GM23338 (cell line): ENCODE measurements around the gene CFDP1. TPM values are rescaled to one million over a fixed set of nuclear protein-coding genes. Genes with fewer than 3 reads are reported as not detected.
A peak's percentile ranks its signal among the peaks of the same experiment; 100 is the strongest.

Source experiments
- ATAC-seq: fragments of 200-7000 bp; cut with Tn5 transposase; 3 replicates; pipeline ENCODE4 v1.9.1; 2020
- DNase-seq: peaks from one replicate; pipeline ENCODE4 v3.0.0-alpha.2; 2015; ENCODE audit warnings: low spot score
- H2AFZ ChIP-seq: fragments of 200-600 bp; sonication (generic); 2 replicates; pipeline ENCODE4 v1.8.0; 2016; ENCODE audit warnings: antibody characterized with exemption, mild to moderate bottlenecking, moderate library complexity
- H3F3A ChIP-seq: fragments of 200-600 bp; sonication (generic); replicated peaks from 2 replicates; pipeline ENCODE4 v1.8.0; 2017; ENCODE audit warnings: antibody characterized with exemption, mixed run types, low read depth
- H3K27ac ChIP-seq: fragments of 200-600 bp; sonication (generic); 2 replicates; pipeline ENCODE4 v1.6.1; 2016; ENCODE audit warnings: low read depth
- H3K27me3 ChIP-seq: fragments of 200-600 bp; sonication (generic); 2 replicates; pipeline ENCODE4 v1.8.0; 2016; ENCODE audit warnings: mild to moderate bottlenecking, mixed run types, moderate library complexity; ENCODE audit not compliant: insufficient read depth
- H3K36me3 ChIP-seq: fragments of 200-600 bp; sonication (generic); 2 replicates; pipeline ENCODE4 v1.8.0; 2016; ENCODE audit warnings: mild to moderate bottlenecking; ENCODE audit not compliant: insufficient read depth
- H3K4me1 ChIP-seq: fragments of 200-600 bp; sonication (generic); 2 replicates; pipeline ENCODE4 v1.8.0; 2016; ENCODE audit warnings: mild to moderate bottlenecking, moderate library complexity; ENCODE audit not compliant: insufficient read depth
- H3K4me2 ChIP-seq: fragments of 200-600 bp; sonication (generic); 2 replicates; pipeline ENCODE4 v1.7.1; 2017; ENCODE audit warnings: mixed run types
- H3K4me3 ChIP-seq: fragments of 200-600 bp; sonication (generic); 2 replicates; pipeline ENCODE4 v1.6.1; 2016; ENCODE audit warnings: mixed run types
- H3K79me2 ChIP-seq: fragments of 200-600 bp; sonication (generic); replicated peaks from 2 replicates; pipeline ENCODE4 v1.8.0; 2017; ENCODE audit warnings: mild to moderate bottlenecking; ENCODE audit not compliant: insufficient read depth
- H3K9me2 ChIP-seq: fragments of 200-600 bp; sonication (generic); 2 replicates; pipeline ENCODE4 v1.8.0; 2017; ENCODE audit not compliant: insufficient read depth
- H4K20me1 ChIP-seq: fragments of 200-600 bp; sonication (generic); replicated peaks from 2 replicates; pipeline ENCODE4 v1.8.0; 2017; ENCODE audit warnings: mild to moderate bottlenecking; ENCODE audit not compliant: insufficient read depth
- H3K27ac Mint-ChIP-seq: 2 replicates; pipeline ENCODE4 v1.8.0; 2020; ENCODE audit warnings: inconsistent platforms, mild to moderate bottlenecking, moderate library complexity, mixed read lengths
- H3K27me3 Mint-ChIP-seq: 3 replicates; pipeline ENCODE4 v1.8.0; 2022; ENCODE audit warnings: low read depth, mild to moderate bottlenecking, moderate library complexity, mixed read lengths, inconsistent platforms; ENCODE audit not compliant: insufficient read depth, poor library complexity
- H3K36me3 Mint-ChIP-seq: 3 replicates; pipeline ENCODE4 v1.8.0; 2021; ENCODE audit warnings: low read depth, mild to moderate bottlenecking, inconsistent platforms, moderate library complexity, mixed read lengths
- H3K4me1 Mint-ChIP-seq: 3 replicates; pipeline ENCODE4 v1.8.0; 2020; ENCODE audit warnings: mild to moderate bottlenecking, inconsistent platforms, mixed read lengths
- H3K4me3 Mint-ChIP-seq: 3 replicates; pipeline ENCODE4 v1.8.0; 2021; ENCODE audit warnings: moderate library complexity, mild to moderate bottlenecking, inconsistent platforms, mixed read lengths
- H3K9me3 Mint-ChIP-seq: 3 replicates; pipeline ENCODE4 v1.8.0; 2020; ENCODE audit warnings: moderate library complexity, mild to moderate bottlenecking, inconsistent platforms, mixed read lengths
- CREB1 ChIP-seq: fragments of 250-450 bp; sonication (Bioruptor Pico); IDR thresholded peaks from 2 replicates; pipeline ENCODE4 v1.5.0; 2020; ENCODE audit warnings: low read depth, mild to moderate bottlenecking, moderate library complexity
- EZH2 ChIP-seq: fragments of 200-600 bp; sonication (generic); IDR thresholded peaks from one replicate; pipeline ENCODE4 v1.8.0; 2017; ENCODE audit warnings: antibody characterized with exemption, mild to moderate bottlenecking, low read depth; ENCODE audit not compliant: unreplicated experiment
- EZH2phosphoT487 ChIP-seq: fragments of 200-600 bp; sonication (generic); IDR thresholded peaks from one replicate; pipeline ENCODE4 v1.8.1; 2018; ENCODE audit warnings: antibody characterized with exemption; ENCODE audit not compliant: unreplicated experiment
- JUNB ChIP-seq: IDR thresholded peaks from one replicate; pipeline ENCODE4 v1.6.1; 2016; ENCODE audit warnings: antibody characterized with exemption; ENCODE audit not compliant: unreplicated experiment
- NANOG ChIP-seq: IDR thresholded peaks from 2 replicates; pipeline ENCODE4 v1.6.1; 2016; ENCODE audit warnings: antibody characterized with exemption, borderline replicate concordance
- POLR2AphosphoS5 ChIP-seq: IDR thresholded peaks from 2 replicates; pipeline ENCODE4 v1.6.1; 2016; ENCODE audit warnings: antibody characterized with exemption, low read depth
- REST ChIP-seq: IDR thresholded peaks from one replicate; pipeline ENCODE4 v1.6.1; 2018; ENCODE audit warnings: antibody characterized with exemption; ENCODE audit not compliant: unreplicated experiment
- STAT1 ChIP-seq: IDR thresholded peaks from one replicate; pipeline ENCODE4 v1.6.1; 2016; ENCODE audit warnings: antibody characterized with exemption; ENCODE audit not compliant: unreplicated experiment
- ZNF114 ChIP-seq: fragments of 250-450 bp; sonication (Bioruptor Pico); IDR thresholded peaks from 2 replicates; pipeline ENCODE4 v1.5.0; 2020; ENCODE audit warnings: mild to moderate bottlenecking, moderate library complexity
- ZNF331 ChIP-seq: fragments of 250-450 bp; sonication (Bioruptor Pico); IDR thresholded peaks from 2 replicates; pipeline ENCODE4 v1.5.0; 2020; ENCODE audit warnings: low read depth, mild to moderate bottlenecking, moderate library complexity
- polyA plus RNA-seq: library from polyadenylated mRNA; unstranded; fragments of >200 nt; fragmentation: Nextera tagmentation; extraction: Ambion mirVana; gene quantifications from 2 replicates; pipeline ENCODE4 v1.2.1, GENCODE V29; 2016
- total RNA-seq: library from RNA; depleted of rRNA; stranded (reverse); fragments of >200 nt; shearing (Covaris generic); gene quantifications from 2 replicates; pipeline ENCODE4 v1.2.3, GENCODE V29; 2014
- TF ChIP-seq, protein P1 (sequence below), 2 experiments: fragments of 200-600 bp in 1 of 2; sonication (generic) in 1 of 2; conservative IDR thresholded peaks; 2 replicates each; pipeline versions ENCODE4 v1.5.1 to v1.6.1; 2016 to 2017; ENCODE audit warnings: antibody characterized with exemption in 2 of 2, low read depth in 2 of 2, mild to moderate bottlenecking in 2 of 2, moderate library complexity in 1 of 2
- TF ChIP-seq, protein P2 (sequence below): IDR thresholded peaks from 2 replicates; pipeline ENCODE4 v1.6.1; 2016; ENCODE audit warnings: antibody characterized with exemption
- TF ChIP-seq, protein P3 (sequence below): fragments of 250-450 bp; sonication (Bioruptor Pico); IDR thresholded peaks from 2 replicates; pipeline ENCODE4 v1.5.0; 2020; ENCODE audit warnings: mild to moderate bottlenecking, moderate library complexity

CFDP1 gene
- total and polyA plus RNA-seq, 2 experiments from 2014 or later: 89.9 to 224 TPM

GRCh38 chr16:75340741-75341491 is 92.4 kb downstream of the CFDP1 start:
- peaks cover 22% of the 10 kb centered on the region for H3K4me1 Mint-ChIP-seq
- Histone ChIP-seq H3K79me2 (no peaks in the 10 kb centered on the region), H3K27ac (peak overlapping the region; percentile 33; the same call in 1 of the 2 replicates), H3K36me3 (no peaks in the 10 kb centered on the region), H3K9me2 (no peaks in the 10 kb centered on the region; the same call in 1 of the 2 replicates), H3K4me1 (peaks cover 21% of the 10 kb centered on the region), H4K20me1 (no peaks in the 10 kb centered on the region; the same call in 1 of the 2 replicates), H3K27me3 (no peaks in the 10 kb centered on the region), H3F3A (no peaks in the 10 kb centered on the region; the same call in 1 of the 2 replicates), H3K4me3 (no peak overlapping the region), H2AFZ (no peak overlapping the region), H3K4me2 (peak overlapping the region; percentile 46)
- no peaks in the 10 kb centered on the region for H3K9me3 Mint-ChIP-seq
- ATAC-seq: no peak; the same call in 2 of the 3 replicates
- H3K36me3 Mint-ChIP-seq: peaks cover 6% of the 10 kb centered on the region
- H3K27ac Mint-ChIP-seq: no peak overlapping the region
- peaks cover 6% of the 10 kb centered on the region for H3K27me3 Mint-ChIP-seq
- peak; percentile 35 for DNase-seq
- TF ChIP-seq NANOG (no peak), POLR2AphosphoS5 (no peak), ZNF114 (CRISPR knock-in tag) (no peak), JUNB (no peak), CREB1 (no peak), STAT1 (no peak), EZH2 (no peak), ZNF331 (CRISPR knock-in tag) (no peak), EZH2phosphoT487 (no peak), REST (no peak)
- TF ChIP-seq, protein P1, sequence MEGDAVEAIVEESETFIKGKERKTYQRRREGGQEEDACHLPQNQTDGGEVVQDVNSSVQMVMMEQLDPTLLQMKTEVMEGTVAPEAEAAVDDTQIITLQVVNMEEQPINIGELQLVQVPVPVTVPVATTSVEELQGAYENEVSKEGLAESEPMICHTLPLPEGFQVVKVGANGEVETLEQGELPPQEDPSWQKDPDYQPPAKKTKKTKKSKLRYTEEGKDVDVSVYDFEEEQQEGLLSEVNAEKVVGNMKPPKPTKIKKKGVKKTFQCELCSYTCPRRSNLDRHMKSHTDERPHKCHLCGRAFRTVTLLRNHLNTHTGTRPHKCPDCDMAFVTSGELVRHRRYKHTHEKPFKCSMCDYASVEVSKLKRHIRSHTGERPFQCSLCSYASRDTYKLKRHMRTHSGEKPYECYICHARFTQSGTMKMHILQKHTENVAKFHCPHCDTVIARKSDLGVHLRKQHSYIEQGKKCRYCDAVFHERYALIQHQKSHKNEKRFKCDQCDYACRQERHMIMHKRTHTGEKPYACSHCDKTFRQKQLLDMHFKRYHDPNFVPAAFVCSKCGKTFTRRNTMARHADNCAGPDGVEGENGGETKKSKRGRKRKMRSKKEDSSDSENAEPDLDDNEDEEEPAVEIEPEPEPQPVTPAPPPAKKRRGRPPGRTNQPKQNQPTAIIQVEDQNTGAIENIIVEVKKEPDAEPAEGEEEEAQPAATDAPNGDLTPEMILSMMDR (conservative IDR thresholded peaks at IDR 0.05; ENCODE audit: low read depth in 2 of 2): no peak
- TF ChIP-seq, protein P2, sequence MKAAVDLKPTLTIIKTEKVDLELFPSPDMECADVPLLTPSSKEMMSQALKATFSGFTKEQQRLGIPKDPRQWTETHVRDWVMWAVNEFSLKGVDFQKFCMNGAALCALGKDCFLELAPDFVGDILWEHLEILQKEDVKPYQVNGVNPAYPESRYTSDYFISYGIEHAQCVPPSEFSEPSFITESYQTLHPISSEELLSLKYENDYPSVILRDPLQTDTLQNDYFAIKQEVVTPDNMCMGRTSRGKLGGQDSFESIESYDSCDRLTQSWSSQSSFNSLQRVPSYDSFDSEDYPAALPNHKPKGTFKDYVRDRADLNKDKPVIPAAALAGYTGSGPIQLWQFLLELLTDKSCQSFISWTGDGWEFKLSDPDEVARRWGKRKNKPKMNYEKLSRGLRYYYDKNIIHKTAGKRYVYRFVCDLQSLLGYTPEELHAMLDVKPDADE: no peak
- TF ChIP-seq, protein P3, sequence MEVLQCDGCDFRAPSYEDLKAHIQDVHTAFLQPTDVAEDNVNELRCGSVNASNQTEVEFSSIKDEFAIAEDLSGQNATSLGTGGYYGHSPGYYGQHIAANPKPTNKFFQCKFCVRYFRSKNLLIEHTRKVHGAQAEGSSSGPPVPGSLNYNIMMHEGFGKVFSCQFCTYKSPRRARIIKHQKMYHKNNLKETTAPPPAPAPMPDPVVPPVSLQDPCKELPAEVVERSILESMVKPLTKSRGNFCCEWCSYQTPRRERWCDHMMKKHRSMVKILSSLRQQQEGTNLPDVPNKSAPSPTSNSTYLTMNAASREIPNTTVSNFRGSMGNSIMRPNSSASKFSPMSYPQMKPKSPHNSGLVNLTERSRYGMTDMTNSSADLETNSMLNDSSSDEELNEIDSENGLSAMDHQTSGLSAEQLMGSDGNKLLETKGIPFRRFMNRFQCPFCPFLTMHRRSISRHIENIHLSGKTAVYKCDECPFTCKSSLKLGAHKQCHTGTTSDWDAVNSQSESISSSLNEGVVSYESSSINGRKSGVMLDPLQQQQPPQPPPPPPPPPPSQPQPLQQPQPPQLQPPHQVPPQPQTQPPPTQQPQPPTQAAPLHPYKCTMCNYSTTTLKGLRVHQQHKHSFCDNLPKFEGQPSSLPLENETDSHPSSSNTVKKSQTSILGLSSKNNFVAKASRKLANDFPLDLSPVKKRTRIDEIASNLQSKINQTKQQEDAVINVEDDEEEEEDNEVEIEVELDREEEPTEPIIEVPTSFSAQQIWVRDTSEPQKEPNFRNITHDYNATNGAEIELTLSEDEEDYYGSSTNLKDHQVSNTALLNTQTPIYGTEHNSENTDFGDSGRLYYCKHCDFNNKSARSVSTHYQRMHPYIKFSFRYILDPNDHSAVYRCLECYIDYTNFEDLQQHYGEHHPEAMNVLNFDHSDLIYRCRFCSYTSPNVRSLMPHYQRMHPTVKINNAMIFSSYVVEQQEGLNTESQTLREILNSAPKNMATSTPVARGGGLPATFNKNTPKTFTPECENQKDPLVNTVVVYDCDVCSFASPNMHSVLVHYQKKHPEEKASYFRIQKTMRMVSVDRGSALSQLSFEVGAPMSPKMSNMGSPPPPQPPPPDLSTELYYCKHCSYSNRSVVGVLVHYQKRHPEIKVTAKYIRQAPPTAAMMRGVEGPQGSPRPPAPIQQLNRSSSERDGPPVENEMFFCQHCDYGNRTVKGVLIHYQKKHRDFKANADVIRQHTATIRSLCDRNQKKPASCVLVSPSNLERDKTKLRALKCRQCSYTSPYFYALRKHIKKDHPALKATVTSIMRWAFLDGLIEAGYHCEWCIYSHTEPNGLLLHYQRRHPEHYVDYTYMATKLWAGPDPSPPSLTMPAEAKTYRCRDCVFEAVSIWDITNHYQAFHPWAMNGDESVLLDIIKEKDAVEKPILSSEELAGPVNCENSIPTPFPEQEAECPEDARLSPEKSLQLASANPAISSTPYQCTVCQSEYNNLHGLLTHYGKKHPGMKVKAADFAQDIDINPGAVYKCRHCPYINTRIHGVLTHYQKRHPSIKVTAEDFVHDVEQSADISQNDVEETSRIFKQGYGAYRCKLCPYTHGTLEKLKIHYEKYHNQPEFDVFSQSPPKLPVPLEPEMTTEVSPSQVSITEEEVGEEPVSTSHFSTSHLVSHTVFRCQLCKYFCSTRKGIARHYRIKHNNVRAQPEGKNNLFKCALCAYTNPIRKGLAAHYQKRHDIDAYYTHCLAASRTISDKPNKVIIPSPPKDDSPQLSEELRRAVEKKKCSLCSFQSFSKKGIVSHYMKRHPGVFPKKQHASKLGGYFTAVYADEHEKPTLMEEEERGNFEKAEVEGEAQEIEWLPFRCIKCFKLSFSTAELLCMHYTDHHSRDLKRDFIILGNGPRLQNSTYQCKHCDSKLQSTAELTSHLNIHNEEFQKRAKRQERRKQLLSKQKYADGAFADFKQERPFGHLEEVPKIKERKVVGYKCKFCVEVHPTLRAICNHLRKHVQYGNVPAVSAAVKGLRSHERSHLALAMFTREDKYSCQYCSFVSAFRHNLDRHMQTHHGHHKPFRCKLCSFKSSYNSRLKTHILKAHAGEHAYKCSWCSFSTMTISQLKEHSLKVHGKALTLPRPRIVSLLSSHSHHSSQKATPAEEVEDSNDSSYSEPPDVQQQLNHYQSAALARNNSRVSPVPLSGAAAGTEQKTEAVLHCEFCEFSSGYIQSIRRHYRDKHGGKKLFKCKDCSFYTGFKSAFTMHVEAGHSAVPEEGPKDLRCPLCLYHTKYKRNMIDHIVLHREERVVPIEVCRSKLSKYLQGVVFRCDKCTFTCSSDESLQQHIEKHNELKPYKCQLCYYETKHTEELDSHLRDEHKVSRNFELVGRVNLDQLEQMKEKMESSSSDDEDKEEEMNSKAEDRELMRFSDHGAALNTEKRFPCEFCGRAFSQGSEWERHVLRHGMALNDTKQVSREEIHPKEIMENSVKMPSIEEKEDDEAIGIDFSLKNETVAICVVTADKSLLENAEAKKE (CRISPR knock-in tag): no peak
- no peak overlapping the region for H3K4me3 Mint-ChIP-seq
